Middle frontal gyrus (tissue), 1 donor: ENCODE measurements around the gene IP6K2.

Experiments used
- DNase-seq: peaks from one replicate; pipeline ENCODE4 v3.0.0-alpha.2; 2015; ENCODE audit warnings: low spot score; ENCODE audit errors: extremely low spot score

IP6K2 gene

DNA sequence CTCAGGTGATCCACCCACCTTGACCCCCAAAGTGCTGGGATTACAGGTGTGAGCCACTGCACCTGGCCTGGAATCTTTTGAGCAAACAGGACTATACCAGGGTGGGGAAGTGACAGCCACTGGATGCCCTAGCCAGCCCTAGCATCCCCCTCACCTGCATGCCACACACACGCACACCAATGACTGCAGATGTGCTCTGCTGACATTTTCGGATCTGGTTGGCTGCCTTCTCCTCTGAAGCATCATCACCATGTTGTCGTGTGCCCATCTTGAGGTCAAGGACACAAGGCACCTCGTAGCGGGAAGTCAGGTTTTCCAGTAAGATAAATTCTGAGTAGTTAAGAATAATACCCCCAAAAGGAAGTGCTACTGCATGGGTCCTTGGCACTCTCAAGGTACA, 27.6 kb downstream of the IP6K2 start:
- DNase-seq, result no peak

DNA sequence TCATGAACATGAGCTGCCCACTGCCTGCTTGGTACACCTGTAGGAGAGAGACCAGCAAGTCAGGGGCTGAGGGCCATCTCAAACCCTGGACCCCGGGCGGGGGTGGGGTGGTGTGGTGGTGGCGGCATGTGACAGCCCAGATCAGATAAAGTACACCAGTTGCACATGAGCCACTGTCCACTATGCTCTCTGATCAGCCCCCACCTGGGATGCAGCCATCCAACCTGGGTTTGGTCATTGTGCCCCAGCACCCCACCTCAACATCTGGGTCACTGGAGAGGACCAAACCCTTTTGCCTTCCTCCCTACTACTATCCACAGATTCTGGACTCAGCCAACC, 28.3 kb downstream of the IP6K2 start:
- DNase-seq, result no peak

DNA sequence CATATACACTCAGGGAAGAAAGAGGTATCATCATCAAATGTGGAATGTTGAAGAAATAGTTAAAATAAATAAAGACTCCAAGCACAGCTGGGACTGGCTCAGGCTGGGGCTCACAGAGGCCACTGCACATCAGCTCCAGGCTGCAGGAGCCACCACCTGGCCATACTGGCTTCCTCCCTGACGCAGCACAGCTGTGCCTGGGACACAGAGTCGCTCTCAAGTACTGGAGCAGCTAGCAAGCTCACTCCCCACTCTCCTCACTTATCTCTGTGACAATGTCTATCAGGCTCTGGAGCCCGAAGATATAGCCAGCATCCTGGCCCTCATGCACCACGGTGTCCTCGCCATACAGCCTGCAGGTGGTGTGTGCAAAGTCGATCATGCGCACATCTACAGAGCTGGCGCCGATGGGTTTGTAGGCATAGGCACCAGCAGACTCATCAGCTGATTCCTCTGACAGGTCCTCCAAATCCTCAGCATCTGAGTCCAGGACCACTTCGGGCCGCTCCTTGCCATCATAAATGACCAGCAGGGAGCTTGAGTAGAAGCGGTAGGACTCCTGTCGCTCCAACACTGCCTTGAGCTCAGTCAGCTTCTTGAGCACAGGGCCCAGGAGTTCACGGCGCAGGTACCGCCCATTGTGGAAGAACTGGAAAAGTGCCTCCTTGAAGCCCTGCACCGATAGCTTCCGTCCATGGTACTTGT, 28.8 kb downstream of the IP6K2 start:
- DNase-seq, result no peak

DNA sequence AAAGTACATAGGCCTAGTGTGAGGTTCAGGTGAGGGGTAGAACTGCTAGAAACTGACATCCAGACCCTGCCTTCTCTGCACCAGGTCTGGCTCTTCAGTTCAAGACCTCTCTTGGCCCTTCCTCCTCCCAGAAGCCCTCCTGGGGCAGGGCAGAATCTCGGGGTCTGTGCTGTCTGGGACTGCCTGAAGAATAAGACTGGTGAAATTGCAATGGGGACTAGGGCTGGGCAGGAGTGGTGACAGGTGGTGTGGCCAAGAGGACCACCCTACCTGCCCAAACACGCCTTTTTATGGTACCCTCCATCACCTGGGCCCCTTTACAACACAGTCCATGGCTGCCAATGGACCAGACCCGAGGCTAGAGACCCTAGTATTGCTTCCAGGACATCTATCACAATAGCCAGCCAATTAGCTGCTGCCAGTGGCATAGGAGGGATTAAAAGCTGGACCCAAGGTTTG, 29.8 kb downstream of the IP6K2 start:
- DNase-seq, result no peak

DNA sequence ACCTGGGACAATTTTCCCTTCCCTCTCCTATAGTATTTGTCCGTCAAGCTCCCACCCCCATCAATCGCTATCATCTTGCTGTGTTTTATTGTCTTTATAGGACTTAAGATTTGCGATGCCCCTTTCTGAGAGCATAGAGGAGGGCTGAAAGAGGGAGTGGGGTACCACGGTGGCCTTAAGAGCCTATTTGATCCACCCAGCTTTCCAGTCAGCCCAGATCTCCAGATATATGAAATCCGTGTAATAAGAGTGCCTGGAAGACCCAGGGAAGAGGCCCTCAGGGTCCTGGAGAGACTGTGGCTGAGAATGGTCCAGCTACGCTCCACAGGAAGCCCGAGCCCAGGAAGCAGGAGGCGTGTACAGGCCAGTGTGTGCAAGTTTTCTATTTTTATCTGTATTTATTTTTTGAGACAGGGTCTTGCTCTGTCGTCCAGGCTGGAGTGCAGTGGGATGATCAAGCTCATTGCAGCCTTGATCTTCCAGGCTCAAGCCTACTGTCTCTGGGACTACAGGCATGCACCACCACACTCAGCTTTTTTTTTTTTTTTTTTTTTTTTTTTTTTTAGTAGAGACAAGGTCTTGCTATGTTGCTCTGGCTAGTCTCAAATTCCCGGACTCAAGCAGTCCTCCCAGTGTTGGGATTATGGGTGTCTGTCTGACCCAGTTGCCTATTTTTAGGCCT, 30.3 kb downstream of the IP6K2 start:
- no peak for DNase-seq

DNA sequence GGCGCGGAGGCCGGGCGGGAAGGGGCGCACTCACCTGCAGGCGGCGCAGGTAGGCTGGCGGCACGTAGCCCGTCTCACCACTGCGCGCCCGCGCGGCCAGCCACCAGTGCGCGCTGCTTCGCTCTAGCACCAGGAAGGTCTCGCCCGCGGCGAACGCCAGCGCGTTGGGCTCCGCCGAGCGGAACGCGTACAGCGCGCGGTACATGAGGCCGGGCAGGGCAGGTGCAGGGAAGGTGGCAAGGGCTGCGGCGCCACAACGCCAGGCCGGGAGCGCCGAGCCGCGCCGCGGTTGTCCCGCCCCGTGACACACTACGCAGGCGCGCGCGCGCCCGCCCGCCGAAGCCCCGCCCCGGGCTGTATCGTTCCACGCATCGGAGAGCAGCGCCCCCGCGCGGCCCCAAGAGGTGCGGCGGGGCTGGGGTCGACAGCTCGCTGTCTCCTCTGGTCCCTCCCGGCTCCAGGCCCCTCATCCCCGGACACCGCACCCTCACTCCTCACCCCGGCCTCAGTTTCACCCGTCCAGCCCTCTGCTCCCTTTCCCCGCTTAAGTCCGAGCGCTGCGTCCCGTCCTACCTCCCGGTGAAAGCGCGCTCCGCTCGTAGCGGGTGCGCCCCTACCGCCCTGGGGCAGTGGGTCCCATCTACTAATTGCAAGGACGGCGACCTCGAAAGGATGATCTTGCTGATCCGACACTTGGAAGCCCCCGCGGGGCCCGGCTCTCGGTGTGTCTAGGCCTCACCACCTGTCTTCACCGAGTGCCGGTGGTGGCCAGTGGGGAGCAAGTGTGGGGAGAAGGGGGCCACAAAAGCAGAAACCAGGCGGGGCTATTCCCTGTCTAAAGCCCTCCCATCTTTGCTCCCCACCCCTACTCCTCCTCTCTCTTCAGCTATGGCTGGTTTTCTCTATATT, 31.2 kb downstream of the IP6K2 start, which contains the start of gene NCKIPSD:
Gene NCKIPSD, minus strand, starts transcription at position 313 of the 909 bp plus-strand sequence. Its CDS starts 108 bp downstream, at position 205.
- peak; percentile 82 for DNase-seq

DNA sequence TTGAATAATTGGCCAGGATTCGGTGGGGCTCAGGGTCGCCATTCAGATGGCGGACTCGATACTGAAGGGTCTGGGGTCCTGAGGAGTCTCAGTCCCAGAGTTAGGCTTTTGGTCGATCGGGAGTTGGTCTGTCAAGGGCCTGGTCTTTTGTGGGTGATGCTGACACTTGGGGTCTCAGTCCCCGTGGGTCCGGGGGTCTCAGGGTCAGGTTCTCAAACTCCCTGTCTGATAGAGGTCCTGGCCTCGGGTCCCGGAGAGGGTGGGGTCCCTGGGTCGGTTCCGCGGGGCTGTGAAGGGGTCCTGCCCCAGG, 31.8 kb downstream of the IP6K2 start:
- DNase-seq, result no peak

DNA sequence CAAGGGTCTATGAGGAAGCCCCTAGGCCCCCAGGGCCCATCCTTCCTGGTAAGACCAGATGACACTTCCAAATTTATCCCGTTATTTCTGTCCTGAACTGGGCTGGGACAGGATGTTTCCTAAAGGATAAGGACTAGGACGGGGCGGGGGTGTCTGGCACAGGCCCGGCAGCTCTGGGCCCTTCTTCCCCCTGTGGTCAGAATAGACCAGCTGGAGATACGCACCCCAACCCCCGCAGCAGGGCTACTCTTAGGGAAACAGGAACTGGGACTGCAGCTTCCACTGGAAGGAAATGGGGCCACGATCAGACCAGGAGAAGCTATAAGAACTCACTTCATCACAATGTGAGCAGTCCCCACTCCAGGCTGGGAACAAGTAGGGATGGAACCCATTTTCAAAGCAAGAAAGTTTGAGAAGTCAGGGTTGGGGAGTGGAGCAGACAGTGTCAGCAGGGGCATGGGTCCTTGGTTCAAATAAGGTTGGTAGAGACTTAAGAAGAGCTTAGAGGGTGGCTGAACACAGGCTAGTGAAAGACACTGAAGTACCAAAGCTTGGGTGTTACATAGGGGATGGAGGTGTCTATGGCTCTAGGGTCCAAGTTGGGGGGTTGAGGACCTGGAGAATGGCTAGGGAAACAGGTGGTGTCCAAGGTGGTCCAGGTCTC, 32.4 kb downstream of the IP6K2 start:
- no peak for DNase-seq

DNA sequence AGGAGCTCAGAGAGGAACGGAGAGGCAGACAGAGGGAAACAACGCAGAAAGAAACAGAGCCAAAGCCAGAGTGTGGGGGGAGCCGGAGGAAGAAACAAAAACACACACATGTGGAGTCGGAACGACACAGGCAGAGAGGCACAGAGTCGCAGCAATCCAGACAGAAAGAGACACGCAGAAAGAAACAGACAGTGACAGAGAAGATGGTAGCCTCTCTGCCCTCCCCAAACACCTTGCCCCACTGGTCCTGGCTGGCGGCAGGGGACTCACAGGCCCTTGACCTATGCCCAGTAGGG, 33.0 kb downstream of the IP6K2 start:
- DNase-seq, result no peak

DNA sequence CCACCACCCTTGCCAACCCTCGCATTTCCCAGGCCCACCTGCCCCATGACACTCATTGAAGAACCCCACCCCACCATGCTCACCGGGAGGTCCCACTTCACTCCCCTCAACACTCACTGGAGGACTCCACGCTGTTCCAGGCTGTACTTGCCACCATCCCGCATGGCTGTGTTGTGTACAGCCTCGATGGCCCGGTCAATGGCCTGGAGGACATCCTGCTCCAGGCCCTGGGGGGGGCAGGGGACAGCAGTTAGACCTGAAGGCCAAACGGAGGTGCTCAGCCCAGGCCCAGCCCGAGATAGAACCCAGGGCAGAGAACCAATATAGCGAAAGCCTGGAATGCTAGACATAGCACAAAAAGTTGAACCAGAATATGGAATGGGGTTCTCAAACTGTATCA, 34.2 kb downstream of the IP6K2 start:
- no peak for DNase-seq

DNA sequence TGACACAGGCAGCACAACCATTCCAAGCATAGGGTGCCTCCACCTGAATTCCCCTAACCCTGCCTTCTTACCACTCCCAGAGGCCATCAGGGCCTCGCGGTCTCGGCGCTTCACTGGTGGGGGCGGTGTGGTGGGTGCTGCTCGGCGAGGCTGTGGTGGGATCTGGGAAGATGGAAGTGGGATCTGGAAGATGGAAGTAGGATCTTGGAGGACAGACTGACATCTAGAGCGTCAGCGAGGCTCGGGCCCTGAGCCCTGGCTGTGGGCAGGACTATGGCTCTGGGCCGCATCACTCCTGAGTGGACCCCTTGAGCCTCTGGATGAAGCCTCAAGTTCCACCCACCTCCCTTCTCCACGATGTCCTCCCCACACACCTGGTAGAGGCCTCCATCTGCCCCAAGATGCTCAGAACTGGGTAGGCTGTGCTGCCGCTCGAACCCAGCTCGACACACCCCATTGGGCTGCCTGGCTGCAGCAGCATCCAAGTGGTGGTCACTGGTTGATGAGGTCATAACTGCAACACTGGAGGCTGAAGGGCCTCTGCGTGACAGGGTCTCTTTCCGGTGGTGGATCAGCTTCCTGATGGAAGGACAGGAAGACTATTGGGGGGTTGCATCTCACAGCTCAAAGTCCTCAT, 34.9 kb downstream of the IP6K2 start:
- no peak for DNase-seq

DNA sequence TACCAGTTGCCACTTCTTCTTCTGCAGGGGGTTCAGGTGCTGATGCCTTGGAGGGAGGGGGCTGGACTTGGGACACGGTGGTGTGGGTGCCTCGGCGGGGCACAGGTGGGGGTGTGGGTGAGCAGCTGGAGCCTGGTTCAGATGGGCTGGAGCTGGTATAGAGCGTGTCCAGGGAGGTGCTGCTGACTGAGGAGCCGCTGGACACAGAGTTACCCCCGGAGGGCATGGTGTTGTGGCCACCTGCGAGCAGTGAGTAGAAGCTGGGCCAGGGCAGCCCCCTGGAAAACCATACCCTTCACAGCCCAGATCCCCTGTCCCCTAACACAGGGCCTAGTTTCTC, 35.5 kb downstream of the IP6K2 start:
- DNase-seq, result no peak

DNA sequence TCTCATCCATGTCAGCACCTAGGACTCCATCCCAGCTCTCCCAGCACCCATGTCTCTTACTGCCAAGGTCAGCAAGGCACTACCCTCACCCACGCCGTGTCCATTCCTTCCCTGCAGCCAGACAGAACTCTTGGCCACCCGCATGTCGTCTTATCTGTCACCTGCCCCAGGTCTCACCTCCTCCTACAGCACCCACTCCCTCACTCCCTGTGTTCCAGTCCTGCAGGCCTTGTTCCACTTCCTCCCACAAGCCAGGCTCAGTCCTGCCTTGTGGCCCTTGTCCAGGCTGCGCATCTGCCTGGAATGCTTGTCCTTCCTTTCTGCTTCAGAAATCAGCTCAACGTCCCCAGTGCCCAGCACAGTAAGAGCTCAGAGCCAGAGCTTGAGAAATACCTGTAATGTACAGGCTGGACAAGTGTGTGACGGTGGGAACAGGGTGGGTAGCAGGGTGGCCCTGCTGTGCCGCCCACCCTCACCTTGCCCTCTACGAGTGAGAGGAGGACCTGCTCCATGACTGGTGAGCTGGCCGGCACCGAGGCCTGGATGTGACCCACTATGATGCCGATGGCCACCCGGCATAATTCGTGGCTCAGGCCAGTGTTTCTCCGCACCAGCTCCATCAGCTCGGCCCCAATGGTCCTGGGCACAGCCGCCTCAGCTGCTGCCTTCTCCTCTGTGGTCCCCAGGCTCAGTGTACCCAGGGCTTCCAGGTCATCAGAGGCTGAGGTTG, 36.0 kb downstream of the IP6K2 start:
- no peak for DNase-seq

DNA sequence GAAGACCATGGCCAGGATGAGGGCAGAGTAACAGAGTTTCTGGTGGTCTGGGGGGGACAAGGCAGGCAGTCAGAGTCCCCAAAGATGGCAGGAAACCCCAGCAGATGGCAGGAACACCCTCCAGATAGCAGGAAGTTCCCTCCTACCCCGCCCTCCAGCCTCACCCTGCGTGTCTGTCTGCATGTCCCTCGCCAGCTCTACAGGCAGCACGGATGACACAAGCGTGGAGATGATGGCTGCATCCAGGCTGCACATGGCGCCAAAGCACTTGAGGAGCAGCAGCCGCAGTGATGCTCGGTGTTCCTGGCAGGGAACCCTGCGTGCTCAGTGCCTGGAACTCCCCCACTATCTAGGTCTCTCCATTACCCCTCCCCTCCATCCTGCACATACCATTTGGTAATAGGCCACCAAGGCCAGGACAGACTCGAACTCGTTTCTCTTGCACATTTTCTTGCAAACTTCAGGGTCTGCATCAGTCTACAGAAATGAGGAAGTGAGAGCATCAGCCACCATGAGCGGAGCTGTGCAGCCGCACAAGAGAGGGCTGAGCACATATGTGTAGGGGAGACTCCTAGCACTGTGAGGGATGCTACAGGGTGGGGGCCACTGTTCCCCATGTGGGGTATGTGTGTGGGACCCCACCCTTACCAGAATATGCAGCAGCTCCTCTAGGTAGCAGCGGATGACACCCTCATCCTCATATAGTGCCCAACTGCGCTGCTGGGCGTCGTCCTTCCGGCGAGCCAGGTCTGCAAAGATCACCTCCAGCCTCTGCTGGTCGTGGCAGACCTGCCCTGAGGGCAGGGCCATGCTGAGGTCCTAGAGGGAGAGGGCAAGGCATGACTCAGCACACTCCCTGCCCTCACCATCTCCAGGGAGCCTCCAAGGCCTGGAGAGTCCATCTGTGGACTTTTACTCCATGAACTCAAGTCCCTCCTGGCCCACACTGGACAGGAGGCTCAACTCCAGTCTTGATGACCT, 37.3 kb downstream of the IP6K2 start:
- DNase-seq, result no peak

DNA sequence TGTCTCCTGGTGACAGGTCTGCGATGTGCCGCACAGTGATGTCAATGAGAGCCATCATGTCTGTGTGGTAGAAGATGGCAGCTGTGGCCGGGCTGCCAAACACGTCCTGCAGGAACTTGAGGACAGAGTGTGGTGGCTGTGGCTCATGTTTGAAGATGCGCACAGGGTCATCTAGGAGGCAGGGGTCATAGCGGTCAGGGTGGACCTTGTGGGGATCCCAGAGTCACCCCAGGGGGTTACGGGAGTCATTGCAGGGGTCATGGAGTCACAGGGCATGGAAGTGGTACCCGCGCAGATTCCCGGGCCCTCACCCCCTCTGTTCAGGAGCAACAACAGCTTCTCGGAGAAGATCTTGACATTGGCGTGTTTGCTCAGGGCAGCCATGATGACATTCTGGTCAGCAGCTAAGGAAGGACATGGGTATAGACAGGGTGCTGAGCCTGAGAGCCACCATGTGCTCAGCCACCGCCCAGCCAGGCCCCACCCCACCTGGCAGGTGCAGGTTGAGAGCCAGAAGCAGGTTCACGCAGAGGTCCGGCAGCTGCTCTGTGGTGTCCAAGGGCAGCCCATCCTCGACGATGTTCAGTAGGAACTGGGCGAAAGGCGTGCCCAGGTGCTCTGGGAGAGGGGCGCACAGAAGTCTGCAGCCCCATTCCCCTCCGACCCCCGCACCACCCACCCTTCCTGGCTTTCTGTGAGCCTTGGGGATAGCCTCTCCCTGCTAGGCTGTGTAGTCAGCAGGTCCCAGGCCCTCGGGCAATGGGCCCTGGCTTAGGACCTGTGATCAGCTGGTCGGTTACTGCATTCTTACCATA, 38.2 kb downstream of the IP6K2 start:
- DNase-seq, result no peak

DNA sequence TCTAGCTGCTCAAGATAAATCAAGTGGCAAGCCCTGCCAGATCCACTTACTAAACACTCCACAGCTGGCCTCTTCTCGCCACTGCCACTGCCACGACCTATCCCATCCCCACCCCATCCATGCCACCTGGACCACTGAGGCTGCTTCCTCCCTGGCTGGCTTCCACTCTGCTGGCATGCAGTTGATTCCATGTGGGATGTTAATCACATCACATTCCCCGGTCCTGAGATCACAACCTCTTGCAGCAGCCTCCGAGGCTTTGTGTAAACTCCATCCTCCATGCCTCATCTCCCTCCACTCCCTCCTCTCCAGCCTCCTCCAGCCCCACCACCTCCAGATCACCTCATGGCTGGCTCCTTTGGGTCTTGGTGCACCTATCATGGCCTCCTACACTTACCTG, 39.0 kb downstream of the IP6K2 start:
- no peak for DNase-seq

DNA sequence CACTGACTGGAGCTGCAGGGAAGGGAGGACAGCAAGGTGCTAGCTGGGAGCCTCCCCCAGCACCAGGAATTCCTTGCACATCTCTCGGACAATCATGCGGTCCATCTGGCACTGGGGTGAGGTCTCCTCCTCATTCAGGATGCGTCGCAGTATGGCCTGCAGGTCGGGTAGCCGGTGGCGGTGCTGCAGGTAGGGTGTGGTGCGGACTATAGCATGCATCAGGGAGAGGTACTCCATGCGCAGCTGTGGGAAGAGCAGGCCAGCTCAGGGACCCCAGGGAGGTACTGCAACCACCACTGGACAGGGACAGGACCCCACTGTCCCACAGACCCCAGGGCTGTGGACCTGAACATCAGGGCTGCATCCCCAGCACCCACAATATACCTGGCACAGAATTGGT, 42.5 kb downstream of the IP6K2 start:
- DNase-seq, result no peak

DNA sequence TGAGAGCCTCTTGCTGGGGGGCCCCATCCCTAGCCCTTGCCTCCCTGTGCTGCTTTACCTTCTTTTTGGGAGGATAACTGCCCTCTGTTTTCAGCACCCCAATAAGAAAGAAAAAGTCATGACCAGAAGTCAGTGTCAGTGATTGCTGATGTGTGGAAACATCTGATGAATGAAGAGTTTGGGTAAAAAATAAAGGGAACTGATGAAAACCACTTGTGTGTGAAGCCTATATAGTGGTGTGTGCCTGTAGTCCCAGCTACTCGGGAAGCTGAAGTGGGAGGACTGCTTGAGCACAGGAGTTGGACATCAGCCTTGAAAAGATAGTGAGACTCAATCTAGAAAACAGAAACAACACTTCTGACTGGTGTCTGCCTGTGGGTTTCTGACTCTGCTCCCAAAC, 44.5 kb downstream of the IP6K2 start:
- DNase-seq, result no peak

DNA sequence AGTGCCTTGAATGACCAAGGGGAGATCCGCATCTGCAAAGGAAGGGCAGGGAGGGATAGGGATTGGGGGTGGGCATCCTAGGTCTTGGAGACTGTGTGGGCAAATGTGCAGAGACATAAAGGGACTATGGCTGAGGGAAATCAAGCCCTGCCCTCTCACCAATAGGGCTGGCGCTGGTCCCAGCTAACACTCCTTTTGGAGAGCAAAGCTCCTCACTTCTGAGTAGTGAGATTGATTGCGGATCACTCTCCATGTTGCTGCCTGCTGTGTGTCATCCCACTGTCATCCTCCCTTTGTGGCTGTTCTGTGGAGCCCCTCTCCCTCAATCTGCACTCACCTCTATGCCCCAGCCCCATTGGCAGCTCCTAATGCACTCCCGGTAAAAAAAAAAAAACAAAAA, 52.1 kb downstream of the IP6K2 start:
- DNase-seq, result no peak
